Measurements from ENCODE around the gene ARHGAP12.

- no peak for TF ChIP-seq CTCF (IDR thresholded peaks at IDR 0.05; ENCODE audit: low read length)
- TF ChIP-seq EZH2 (IDR thresholded peaks at IDR 0.05; ENCODE audit: borderline replicate concordance, low read length): no peak
These were observed 112.3 kb downstream of the ARHGAP12 start for GRCh38 chr10:31816318-31816717.
